AG04449 (cell line): ENCODE measurements around the gene FLOT1.

Experiments
- CTCF ChIA-PET: fragments of 350-600 bp; formaldehyde crosslinking; extraction: SDS; loops from one replicate; lab custom pipeline; 2021; ENCODE audit warnings: antibody characterized with exemption; lab: Yijun Ruan, JAX
- POLR2A ChIA-PET: fragments of 400-600, 350-600 bp; formaldehyde crosslinking; extraction: SDS; loops from one replicate; lab custom pipeline; 2020; ENCODE audit warnings: antibody characterized with exemption, inconsistent platforms; lab: Yijun Ruan, JAX
- DNase-seq: peaks from one replicate; pipeline ENCODE4 v3.0.0-alpha.2; 2010; ENCODE audit warnings: low read depth, low spot score
- H3K4me3 ChIP-seq: 2 replicates; pipeline ENCODE4 v1.5.1; 2011; ENCODE audit warnings: low read depth, mild to moderate bottlenecking, control low read depth, low read length
- TF ChIP-seq, protein P1 (sequence below): IDR thresholded peaks from one replicate; pipeline ENCODE4 v1.5.1; 2011; ENCODE audit warnings: mild to moderate bottlenecking, moderate library complexity, low read length, control low read depth, inconsistent platforms; ENCODE audit not compliant: insufficient read depth; ENCODE audit errors: missing control alignments

The FLOT1 gene

DNA sequence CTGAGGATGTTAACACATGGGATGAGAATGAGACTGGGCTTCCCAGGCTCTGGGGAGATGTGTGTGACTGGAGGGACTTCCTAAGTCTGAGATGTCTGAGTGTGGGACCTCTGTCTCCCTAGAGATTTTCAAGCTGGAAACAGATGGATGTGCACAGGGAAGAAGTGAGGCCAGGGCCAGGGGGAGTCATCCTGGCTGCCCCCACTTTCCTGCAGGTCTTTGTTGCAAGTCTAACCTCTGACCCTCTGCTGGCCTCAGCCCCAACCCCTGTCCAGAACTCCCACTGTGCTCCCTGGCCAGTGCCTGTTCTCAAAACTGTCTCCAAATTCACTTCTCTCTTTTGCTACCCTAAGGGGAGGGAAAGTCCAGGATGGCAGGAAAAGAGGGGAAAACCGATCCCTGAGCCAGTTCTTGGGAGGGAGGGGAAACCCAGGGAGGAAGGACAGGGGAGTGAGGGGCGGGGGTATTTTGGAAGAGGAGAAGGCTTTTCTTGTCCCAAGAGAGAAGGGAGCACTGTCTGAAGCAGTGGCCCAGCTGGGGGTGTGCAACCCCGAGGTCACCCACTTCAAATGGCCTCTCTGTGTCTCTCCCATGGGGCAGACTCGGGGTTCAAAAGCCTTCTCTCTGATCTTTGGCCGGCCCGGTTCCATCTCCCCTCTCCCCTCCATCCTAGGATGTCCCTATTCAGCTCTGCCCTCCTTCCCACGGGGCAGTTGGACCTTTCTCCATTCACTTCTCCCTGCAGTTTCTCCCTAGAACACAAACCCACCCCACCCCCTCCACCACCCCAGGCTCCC is 59.1 kb downstream of the FLOT1 start:
- DNase-seq: no peak
- peak overlapping the region; percentile 89 for H3K4me3 ChIP-seq
- TF ChIP-seq, protein P1, sequence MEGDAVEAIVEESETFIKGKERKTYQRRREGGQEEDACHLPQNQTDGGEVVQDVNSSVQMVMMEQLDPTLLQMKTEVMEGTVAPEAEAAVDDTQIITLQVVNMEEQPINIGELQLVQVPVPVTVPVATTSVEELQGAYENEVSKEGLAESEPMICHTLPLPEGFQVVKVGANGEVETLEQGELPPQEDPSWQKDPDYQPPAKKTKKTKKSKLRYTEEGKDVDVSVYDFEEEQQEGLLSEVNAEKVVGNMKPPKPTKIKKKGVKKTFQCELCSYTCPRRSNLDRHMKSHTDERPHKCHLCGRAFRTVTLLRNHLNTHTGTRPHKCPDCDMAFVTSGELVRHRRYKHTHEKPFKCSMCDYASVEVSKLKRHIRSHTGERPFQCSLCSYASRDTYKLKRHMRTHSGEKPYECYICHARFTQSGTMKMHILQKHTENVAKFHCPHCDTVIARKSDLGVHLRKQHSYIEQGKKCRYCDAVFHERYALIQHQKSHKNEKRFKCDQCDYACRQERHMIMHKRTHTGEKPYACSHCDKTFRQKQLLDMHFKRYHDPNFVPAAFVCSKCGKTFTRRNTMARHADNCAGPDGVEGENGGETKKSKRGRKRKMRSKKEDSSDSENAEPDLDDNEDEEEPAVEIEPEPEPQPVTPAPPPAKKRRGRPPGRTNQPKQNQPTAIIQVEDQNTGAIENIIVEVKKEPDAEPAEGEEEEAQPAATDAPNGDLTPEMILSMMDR: no peak
- CTCF ChIA-PET: interaction anchor here (1.6 to 17.5 kb wide), 3 partner anchors 11 to 43 kb away, joined by 4 to 504 read pairs (median 22); partner anchors contain the start of genes DHX16, MDC1 and TUBB
- POLR2A ChIA-PET: interaction anchor here (1.0 to 2.6 kb wide), 6 partner anchors 11 to 59 kb away, joined by 3 to 12 read pairs (median 4); partner anchors contain the start of genes DHX16, FLOT1 and MDC1

DNA sequence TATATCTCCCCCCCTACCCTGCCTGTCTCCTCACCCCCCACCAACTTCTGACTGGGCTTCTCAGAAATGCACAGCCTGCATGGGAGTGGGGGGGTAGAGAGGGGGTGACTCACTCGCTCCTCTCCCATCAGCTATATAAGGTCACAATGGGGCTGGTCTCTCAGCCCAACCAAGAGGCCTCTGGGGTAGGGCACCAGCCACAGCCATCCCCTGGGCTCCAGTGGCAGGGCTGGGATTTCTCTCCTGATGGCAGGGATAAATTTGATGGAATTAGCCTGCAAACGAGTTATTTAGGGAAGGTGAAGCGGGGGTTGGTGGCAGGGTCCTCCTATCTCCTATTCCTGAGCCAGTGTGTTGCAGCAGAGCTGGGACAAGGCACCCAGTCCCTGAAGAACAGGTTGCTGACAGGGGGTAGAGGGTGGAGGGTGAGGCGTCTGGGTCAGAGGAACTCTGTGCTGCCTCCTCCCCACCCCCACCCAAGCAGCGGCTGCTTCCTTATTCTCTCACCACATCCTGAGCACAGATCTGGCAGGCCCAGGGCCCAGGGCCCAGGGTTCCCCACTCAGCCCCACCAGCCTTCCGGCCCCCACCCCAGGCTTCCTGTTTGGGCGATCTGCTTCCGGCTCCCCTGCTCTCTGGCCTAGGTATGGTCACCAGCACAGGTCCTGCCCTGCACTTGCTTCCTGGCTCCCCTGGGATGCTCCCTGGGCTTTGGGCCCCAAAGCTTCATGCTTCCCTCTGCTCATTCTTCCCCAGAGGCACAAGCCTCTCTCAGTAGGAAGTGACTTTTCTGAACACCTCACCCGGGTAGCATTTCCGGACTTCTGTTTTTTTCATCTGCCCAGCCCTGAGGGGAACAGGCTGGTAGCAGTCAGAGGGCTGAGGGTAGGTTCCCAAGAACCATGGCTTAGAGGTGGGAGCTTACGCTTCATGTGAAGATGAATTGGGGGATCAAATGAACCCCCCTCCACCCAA is 60.1 kb downstream of the FLOT1 start:
- ChIA-PET POLR2A (interaction anchor here (0.9 to 2.6 kb wide), 8 partner anchors 10 to 125 kb away, joined by 3 to 12 read pairs (median 5); partner anchors contain the start of genes DHX16, FLOT1 and MDC1), CTCF (interaction anchor here (0.8 to 17.5 kb wide), 7 partner anchors 10 to 197 kb away, joined by 3 to 504 read pairs (median 5); partner anchors contain the start of genes DHX16, MDC1 and TUBB)
- H3K4me3 ChIP-seq: peak overlapping the region; percentile 89
- DNase-seq: peak; percentile 62
- TF ChIP-seq, protein P1: no peak

DNA sequence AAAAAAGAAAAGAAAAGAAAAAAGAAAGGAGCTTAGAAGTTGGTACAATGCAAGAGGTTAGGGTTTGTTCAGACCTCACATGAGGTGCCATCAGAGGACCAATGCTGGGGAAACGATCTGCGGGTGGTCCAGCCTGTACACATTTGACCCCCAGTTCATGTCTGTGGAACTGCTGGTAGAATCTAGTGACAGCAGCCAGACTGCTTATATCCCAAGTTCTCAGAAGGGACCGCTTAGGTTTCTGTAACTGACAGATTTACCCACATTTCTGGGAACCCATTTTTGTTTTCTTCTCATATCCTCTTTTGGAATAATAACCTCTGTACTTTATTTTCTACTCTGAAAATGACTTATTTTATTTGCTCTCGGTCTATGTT is 60.7 kb downstream of the FLOT1 start:
- no peak for DNase-seq
- ChIA-PET POLR2A (interaction anchor here (0.5 to 2.6 kb wide), 8 partner anchors 10 to 147 kb away, joined by 3 to 12 read pairs (median 4); partner anchors contain the start of genes DHX16 and MDC1), CTCF (interaction anchor here (0.8 to 17.5 kb wide), 9 partner anchors 10 to 198 kb away, joined by 3 to 504 read pairs (median 5); partner anchors contain the start of genes DHX16, MDC1 and TUBB)
- H3K4me3 ChIP-seq: peak overlapping the region; percentile 89
- TF ChIP-seq, protein P1: no peak

DNA sequence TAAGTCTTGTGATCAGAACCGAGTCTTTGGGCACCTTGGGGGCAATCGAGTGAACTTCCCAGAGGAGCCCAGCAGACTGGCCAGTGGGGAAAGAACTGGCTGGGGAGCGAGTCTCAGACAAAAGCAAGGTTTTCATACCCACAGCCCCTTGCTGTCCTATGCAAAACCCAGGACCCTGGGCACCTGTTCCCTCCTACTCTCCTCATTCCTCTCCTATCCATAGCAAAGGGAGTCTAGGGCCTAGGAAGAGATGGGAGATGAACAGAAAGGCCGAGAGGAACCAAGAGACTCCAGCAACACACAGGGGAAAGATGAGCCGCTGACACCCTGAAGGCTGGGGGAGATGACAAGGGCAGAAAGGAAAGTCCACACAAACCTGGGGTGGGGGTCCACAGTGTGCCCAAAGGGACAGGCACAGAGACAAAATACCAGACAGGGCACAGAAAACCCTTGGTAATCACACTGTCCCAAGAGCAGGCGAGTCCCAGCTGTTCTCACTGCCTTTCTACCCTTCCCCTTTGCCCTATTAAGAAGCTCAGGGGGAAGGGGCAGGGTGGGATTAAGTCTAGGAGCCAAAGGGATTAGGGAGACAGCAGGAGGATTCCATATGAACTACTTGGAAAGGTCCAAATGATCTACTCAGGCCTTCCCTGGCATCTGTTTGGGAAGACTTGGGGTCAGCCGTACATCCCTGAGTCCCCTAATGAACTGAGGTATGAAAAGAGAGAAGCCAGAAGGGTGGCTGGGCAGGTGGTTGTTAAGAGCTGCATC is 62.5 kb downstream of the FLOT1 start:
- H3K4me3 ChIP-seq: peak overlapping the region; percentile 37
- no peak for DNase-seq
- POLR2A ChIA-PET: interaction anchor here (3.3 kb wide), 1 partner anchor 43 kb away, joined by 24 read pairs; no protein-coding TSS in a partner anchor
- TF ChIP-seq, protein P1: no peak
- CTCF ChIA-PET: interaction anchor here (0.8 to 17.5 kb wide), 9 partner anchors 10 to 407 kb away, joined by 3 to 504 read pairs (median 7); partner anchors contain the start of genes MDC1 and TUBB

DNA sequence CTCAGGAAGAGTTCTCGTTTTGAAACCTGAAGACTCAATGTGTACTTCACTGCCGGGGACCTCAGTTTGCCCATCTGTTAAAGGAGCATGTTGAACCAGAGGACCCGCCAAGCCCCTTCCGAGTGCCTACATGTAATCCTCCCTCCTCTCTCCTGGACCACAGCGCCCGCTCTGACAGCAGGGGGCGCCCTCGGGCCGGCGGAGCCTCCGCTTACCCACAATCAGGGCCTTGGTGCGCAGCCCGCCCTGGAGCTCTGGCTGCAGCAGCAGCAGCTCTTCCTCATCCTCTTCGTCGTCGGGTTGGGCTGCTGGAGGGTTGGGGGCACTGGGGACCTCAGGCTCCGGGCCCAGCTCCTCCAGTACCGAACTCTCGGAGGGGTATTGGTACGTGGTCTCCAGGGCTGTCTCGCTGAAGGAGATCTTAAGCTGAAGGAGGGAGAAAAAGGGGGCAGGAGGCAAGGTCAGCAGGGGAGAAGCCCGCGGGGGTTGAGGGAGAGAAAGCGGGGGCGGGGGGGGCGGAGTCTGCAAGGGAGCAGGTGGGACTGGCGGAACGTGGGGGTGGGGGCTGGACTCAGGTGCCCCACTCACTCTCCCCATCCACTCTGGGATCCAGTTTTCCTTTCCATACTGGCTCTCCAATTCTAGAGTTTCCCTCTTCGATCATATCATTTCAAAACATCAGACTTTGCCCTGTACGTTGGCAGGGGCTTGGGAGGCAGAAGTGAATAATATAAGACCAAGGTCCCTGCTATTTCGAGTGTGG is 63.3 kb downstream of the FLOT1 start:
- ChIA-PET POLR2A (interaction anchor here (0.6 to 3.3 kb wide), 5 partner anchors 44 to 103 kb away, joined by 3 to 24 read pairs (median 3); no protein-coding TSS in a partner anchor), CTCF (interaction anchor here (0.6 to 17.5 kb wide), 35 partner anchors 9 to 437 kb away, joined by 3 to 504 read pairs (median 4); partner anchors contain the start of genes DDR1, MDC1, NRM and TUBB)
- no peak for DNase-seq

More for the DNA sequence above, 63.3 kb downstream of the FLOT1 start:
- TF ChIP-seq, protein P1: peak; percentile 94
- peak overlapping the region; percentile 35 for H3K4me3 ChIP-seq
